Type B pancreatic cell (in vitro differentiated cells): ENCODE results near the gene AKR1C4. TPM values are rescaled to one million over a fixed set of nuclear protein-coding genes. Genes with fewer than 3 reads are reported as not detected.
"Not testable (repeated sequence)": the region's sequence is repeated elsewhere in the genome, so short reads cannot be mapped to it uniquely, and the experiment has no call there.

Experiments used
- DNase-seq: peaks from one replicate; pipeline ENCODE4 v3.0.0; 2021; ENCODE audit warnings: mixed read lengths; ENCODE audit not compliant: unreplicated experiment; ENCODE audit errors: extremely low spot score
- H3K27ac Mint-ChIP-seq: 2 replicates; pipeline ENCODE4 v1.8.0; 2021; ENCODE audit warnings: mild to moderate bottlenecking, mixed read lengths
- H3K27me3 Mint-ChIP-seq: 2 replicates; pipeline ENCODE4 v1.8.0; 2021; ENCODE audit warnings: mixed read lengths
- H3K36me3 Mint-ChIP-seq: 2 replicates; pipeline ENCODE4 v1.8.0; 2021; ENCODE audit warnings: mixed read lengths
- H3K4me1 Mint-ChIP-seq: one replicate; pipeline ENCODE4 v1.8.0; 2021; ENCODE audit warnings: mixed read lengths; ENCODE audit not compliant: unreplicated experiment
- H3K4me3 Mint-ChIP-seq: 2 replicates; pipeline ENCODE4 v1.8.0; 2021; ENCODE audit warnings: mild to moderate bottlenecking, mixed read lengths
- H3K9me3 Mint-ChIP-seq: 2 replicates; pipeline ENCODE4 v1.8.0; 2021; ENCODE audit warnings: mixed read lengths
- total RNA-seq: library from RNA; stranded (reverse); gene quantifications from 2 replicates; pipeline ENCODE4 v1.2.1, GENCODE V29; 2021; ENCODE audit warnings: low replicate concordance
- TF ChIP-seq, protein P1 (sequence below): fragments of 200-600 bp; sonication (generic); conservative IDR thresholded peaks from 2 replicates; pipeline ENCODE4 v1.5.0; 2021; ENCODE audit warnings: antibody characterized with exemption, mild to moderate bottlenecking

The AKR1C4 gene
- total RNA-seq, 1 donor from 2014 or later: 0.34 TPM

DNA sequence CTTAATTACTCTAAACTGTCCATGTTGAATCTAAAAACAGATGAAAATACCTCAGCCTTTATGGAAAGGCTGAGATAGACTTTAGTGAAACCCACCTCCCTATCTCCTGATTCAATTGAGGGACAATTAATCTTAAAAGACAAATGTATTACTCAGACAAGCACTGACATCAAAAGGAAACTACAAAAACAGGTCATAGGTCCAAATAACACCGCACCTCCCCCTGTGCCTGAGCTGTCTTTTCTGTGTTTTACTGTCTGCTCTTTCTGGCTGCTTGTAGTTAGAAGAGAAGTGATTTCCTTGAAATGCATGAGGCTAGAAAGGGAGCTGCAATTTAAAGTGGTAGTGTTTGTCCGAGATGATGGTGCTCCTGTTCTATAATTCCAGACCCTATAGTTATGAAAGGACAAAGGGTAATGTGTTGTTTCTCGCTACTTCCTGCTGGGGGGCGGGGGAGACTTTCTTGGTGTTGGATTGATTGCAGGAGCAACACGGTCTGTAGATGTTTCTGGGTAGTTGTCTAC, 27.7 kb upstream of the AKR1C4 start:
- H3K4me1 Mint-ChIP-seq: no peaks in the 10 kb centered on the region
- H3K4me3 Mint-ChIP-seq: no peak overlapping the region
- H3K27me3 Mint-ChIP-seq: peaks cover 4% of the 10 kb centered on the region
- TF ChIP-seq, protein P1, sequence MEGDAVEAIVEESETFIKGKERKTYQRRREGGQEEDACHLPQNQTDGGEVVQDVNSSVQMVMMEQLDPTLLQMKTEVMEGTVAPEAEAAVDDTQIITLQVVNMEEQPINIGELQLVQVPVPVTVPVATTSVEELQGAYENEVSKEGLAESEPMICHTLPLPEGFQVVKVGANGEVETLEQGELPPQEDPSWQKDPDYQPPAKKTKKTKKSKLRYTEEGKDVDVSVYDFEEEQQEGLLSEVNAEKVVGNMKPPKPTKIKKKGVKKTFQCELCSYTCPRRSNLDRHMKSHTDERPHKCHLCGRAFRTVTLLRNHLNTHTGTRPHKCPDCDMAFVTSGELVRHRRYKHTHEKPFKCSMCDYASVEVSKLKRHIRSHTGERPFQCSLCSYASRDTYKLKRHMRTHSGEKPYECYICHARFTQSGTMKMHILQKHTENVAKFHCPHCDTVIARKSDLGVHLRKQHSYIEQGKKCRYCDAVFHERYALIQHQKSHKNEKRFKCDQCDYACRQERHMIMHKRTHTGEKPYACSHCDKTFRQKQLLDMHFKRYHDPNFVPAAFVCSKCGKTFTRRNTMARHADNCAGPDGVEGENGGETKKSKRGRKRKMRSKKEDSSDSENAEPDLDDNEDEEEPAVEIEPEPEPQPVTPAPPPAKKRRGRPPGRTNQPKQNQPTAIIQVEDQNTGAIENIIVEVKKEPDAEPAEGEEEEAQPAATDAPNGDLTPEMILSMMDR: no peak
- peaks cover 16% of the 10 kb centered on the region for H3K9me3 Mint-ChIP-seq
- no peak overlapping the region for H3K27ac Mint-ChIP-seq
- no peak for DNase-seq
- no peaks in the 10 kb centered on the region for H3K36me3 Mint-ChIP-seq

DNA sequence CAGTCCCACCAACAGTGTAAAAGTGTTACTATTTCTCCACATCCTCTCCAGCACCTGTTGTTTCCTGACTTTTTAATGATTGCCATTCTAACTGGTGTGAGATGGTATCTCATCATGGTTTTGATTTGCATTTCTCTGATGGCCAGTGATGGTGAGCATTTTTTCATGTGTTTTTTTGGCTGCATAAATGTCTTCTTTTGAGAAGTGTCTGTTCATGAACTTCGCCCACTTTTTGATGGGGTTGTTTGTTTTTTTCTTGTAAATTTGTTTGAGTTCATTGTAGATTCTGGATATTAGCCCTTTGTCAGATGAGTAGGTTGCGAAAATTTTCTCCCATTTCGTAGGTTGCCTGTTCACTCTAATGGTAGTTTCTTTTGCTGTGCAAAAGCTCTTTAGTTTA, 21.1 kb upstream of the AKR1C4 start:
- H3K9me3 Mint-ChIP-seq, H3K27me3 Mint-ChIP-seq, H3K27ac Mint-ChIP-seq, H3K4me1 Mint-ChIP-seq, H3K36me3 Mint-ChIP-seq, H3K4me3 Mint-ChIP-seq, DNase-seq: not testable (repeated sequence)

DNA sequence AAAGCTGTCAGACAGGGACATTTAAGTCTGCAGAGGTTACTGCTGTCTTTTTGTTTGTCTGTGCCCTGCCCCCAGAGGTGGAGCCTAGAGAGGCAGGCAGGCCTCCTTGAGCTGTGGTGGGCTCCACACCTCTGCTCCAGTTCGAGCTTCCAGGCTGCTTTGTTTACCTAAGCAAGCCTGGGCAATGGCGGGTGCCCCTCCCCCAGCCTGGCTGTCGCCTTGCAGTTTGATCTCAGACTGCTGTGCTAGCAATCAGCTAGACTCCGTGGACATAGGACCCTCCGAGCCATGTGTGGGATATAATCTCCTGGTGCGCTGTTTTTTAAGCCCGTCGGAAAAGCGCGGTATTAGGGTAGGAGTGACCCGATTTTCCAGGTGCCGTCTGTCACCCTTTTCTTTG, 16.1 kb upstream of the AKR1C4 start:
- not testable (repeated sequence) for H3K27me3 Mint-ChIP-seq, H3K36me3 Mint-ChIP-seq, DNase-seq, H3K4me1 Mint-ChIP-seq, H3K4me3 Mint-ChIP-seq, H3K27ac Mint-ChIP-seq, H3K9me3 Mint-ChIP-seq

DNA sequence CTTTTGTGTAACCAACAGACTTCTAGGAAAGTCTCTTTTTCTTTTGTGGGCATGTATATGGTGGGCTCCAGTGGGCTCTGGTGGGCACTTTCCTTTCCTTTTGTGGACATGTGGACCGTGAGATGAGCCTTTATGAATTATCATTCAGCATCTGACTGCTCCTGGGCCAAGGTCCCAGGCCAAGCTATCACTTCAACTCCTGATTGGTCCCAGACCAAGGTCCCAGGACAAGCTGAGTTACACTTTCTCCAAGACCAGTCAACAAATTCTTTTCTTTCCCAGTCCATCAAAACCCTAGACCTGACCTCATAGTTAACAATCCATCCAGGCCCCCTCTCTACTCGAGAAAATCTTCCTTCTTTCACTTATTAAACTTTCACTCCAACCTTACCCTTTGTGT, 12.7 kb upstream of the AKR1C4 start:
- H3K9me3 Mint-ChIP-seq: no peaks in the 10 kb centered on the region
- TF ChIP-seq, protein P1: no peak
- H3K4me1 Mint-ChIP-seq: no peaks in the 10 kb centered on the region
- no peak overlapping the region for H3K4me3 Mint-ChIP-seq
- no peak for DNase-seq
- H3K27ac Mint-ChIP-seq: no peak overlapping the region
- H3K27me3 Mint-ChIP-seq: no peaks in the 10 kb centered on the region
- H3K36me3 Mint-ChIP-seq: no peaks in the 10 kb centered on the region

DNA sequence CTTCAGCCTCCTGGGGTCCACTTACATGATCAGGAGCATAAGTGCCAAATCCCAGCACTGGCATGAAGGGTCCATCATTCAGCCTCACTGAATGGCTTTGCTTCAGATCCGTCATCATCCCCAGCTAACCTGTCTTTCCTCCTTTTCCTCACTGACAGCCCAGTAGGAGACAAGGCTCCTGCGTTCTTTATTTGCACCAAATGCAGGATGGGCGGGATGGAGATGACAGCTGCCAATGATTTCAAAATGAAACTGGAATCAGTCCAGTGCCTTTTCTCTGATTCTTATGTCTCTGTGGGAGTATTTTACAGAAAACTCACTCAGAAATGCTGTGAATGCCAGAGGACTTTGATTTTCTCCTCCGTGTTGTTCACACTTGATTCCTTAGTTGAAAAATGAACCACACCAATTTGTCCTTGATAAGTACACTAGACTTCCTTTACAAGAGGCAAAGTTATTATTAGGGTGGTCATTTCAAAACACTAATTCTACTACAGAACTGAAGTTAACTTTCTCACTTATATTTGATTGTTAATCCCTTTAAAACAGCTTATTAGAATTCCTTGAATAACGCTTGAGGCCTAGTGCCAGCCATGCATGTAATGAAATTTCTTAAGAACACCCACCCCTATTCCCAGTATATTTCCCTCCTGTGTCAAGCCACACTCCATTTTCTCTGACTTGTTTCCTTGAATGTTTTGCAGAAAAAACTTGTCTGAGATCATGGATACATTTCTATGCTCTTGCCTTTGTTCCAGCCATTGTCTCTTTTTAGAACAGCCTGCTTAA, 11.5 kb upstream of the AKR1C4 start, which contains the start of gene AKR1C8:
Gene AKR1C8 (minus strand): TSS at position 164 of the 789 bp plus-strand sequence. CDS start 46 bp downstream, at position 118.
- no peak for DNase-seq
- H3K4me3 Mint-ChIP-seq: no peak within 1 kb of the TSS
- H3K36me3 Mint-ChIP-seq: no peaks in the 10 kb centered on the region
- TF ChIP-seq, protein P1: no peak
- no peak within 1 kb of the TSS for H3K27ac Mint-ChIP-seq
- H3K9me3 Mint-ChIP-seq: no peaks in the 10 kb centered on the region
- H3K27me3 Mint-ChIP-seq: no peaks in the 10 kb centered on the region
- no peaks in the 10 kb centered on the region for H3K4me1 Mint-ChIP-seq

DNA sequence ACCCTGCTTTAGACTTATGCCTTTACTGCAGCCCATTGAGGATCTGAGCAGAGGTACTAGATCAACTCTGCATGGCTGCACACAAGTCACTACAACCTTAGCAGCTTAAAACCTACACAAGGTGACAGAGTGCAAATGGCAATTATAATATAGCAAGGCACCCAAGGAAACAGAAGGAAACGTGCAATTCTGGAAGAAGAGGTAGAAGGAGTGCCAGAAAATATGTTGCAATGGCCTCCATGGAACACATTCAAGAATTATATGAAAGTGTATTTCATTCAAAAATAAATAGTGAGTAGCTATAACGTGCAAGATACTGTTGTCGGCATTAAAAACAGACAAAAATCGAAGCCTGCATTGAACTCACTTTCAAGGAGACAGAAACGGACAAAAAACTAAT, 8.8 kb upstream of the AKR1C4 start:
- H3K9me3 Mint-ChIP-seq: no peaks in the 10 kb centered on the region
- no peaks in the 10 kb centered on the region for H3K4me1 Mint-ChIP-seq
- H3K4me3 Mint-ChIP-seq: no peak overlapping the region
- no peak overlapping the region for H3K27ac Mint-ChIP-seq
- H3K36me3 Mint-ChIP-seq: no peaks in the 10 kb centered on the region
- no peaks in the 10 kb centered on the region for H3K27me3 Mint-ChIP-seq
- no peak for DNase-seq
- TF ChIP-seq, protein P1: no peak
